HepG2 (cell line): ENCODE data around the gene RBP5. TPM values are rescaled to one million over a fixed set of nuclear protein-coding genes. Genes with fewer than 3 reads are reported as not detected.

Experiments
- ESRRA ChIP-seq: sonication (generic); formaldehyde crosslinking; IDR thresholded peaks from 2 replicates; pipeline ENCODE4 v1.5.1; 2020; ENCODE audit warnings: mild to moderate bottlenecking, low read depth, missing genetic modification reagents
- HNF4G ChIP-seq, 2 experiments: sonication (generic) in 1 of 2; formaldehyde crosslinking in 1 of 2; IDR thresholded peaks; 2 replicates each; pipeline versions ENCODE4 v1.4.0 to v1.6.1; 2011 to 2020; ENCODE audit warnings: borderline replicate concordance in 2 of 2, low read depth in 2 of 2, mild to moderate bottlenecking in 2 of 2, low read length in 1 of 2, missing genetic modification reagents in 1 of 2, moderate library complexity in 1 of 2
- HNRNPH1 ChIP-seq: fragments of 200-400 bp; formaldehyde crosslinking; optimal IDR thresholded peaks from 2 replicates; pipeline ENCODE3; 2017; ENCODE audit warnings: mild to moderate bottlenecking, low read depth, low read length
- HNRNPL ChIP-seq: fragments of 200-400 bp; formaldehyde crosslinking; IDR thresholded peaks from 2 replicates; pipeline ENCODE4 v1.6.1; 2017; ENCODE audit warnings: mild to moderate bottlenecking, low read depth, low read length
- KLF13 ChIP-seq: sonication (generic); formaldehyde crosslinking; IDR thresholded peaks from 2 replicates; pipeline ENCODE4 v1.4.0; 2020; ENCODE audit warnings: mild to moderate bottlenecking, missing genetic modification reagents
- LCORL ChIP-seq, 2 experiments: fragments of 450-650 bp in 1 of 2; sonication (generic) in 1 of 2; formaldehyde crosslinking in 1 of 2; IDR thresholded peaks; 2 replicates each; pipeline versions ENCODE4 v1.5.0 to v1.6.1; 2017 to 2020; ENCODE audit warnings: antibody characterized with exemption in 1 of 2, missing genetic modification reagents in 1 of 2
- MXD1 ChIP-seq: sonication (generic); formaldehyde crosslinking; IDR thresholded peaks from 2 replicates; pipeline ENCODE4 v1.4.0; 2020; ENCODE audit warnings: mild to moderate bottlenecking, missing genetic modification reagents
- PBX3 ChIP-seq: sonication (generic); formaldehyde crosslinking; IDR thresholded peaks from 2 replicates; pipeline ENCODE4 v1.8.1; 2023; ENCODE audit warnings: missing genetic modification reagents, inconsistent platforms, borderline replicate concordance
- TFDP2 ChIP-seq: sonication (generic); formaldehyde crosslinking; IDR thresholded peaks from 2 replicates; pipeline ENCODE4 v1.4.0; 2020; ENCODE audit warnings: missing genetic modification reagents
- YY1 ChIP-seq: IDR thresholded peaks from 2 replicates; pipeline ENCODE4 v1.6.1; 2011; ENCODE audit warnings: low read length, low read depth, moderate library complexity, mild to moderate bottlenecking; ENCODE audit not compliant: insufficient read depth, insufficient replicate concordance
- ZBTB3 ChIP-seq: sonication (generic); formaldehyde crosslinking; IDR thresholded peaks from 2 replicates; pipeline ENCODE4 v1.4.0; 2020; ENCODE audit warnings: low read depth, mild to moderate bottlenecking, moderate library complexity, missing genetic modification reagents, borderline replicate concordance
- ZBTB33 ChIP-seq: sonication (generic); formaldehyde crosslinking; IDR thresholded peaks from 2 replicates; pipeline ENCODE4 v1.4.0; 2020; ENCODE audit warnings: missing genetic modification reagents
- ZBTB46 ChIP-seq: sonication (generic); formaldehyde crosslinking; IDR thresholded peaks from 2 replicates; pipeline ENCODE4 v1.4.0; 2020; ENCODE audit warnings: mild to moderate bottlenecking, missing genetic modification reagents, borderline replicate concordance
- ZFP1 ChIP-seq: IDR thresholded peaks from 2 replicates; pipeline ENCODE4 v1.6.1; 2016
- ZNF101 ChIP-seq: sonication (generic); formaldehyde crosslinking; IDR thresholded peaks from 2 replicates; pipeline ENCODE4 v1.4.0; 2020; ENCODE audit warnings: mild to moderate bottlenecking, low read depth, missing genetic modification reagents, borderline replicate concordance
- ZNF160 ChIP-seq: sonication (generic); formaldehyde crosslinking; IDR thresholded peaks from 2 replicates; pipeline ENCODE4 v1.8.0; 2022; ENCODE audit warnings: mild to moderate bottlenecking, inconsistent platforms, missing genetic modification reagents
- ZNF282 ChIP-seq: fragments of 450-650 bp; IDR thresholded peaks from 2 replicates; pipeline ENCODE4 v1.6.1; 2018; ENCODE audit not compliant: partially characterized antibody
- ZNF326 ChIP-seq: sonication (generic); formaldehyde crosslinking; IDR thresholded peaks from 2 replicates; pipeline ENCODE4 v1.4.0; 2020; ENCODE audit warnings: missing genetic modification reagents, borderline replicate concordance
- ZNF776 ChIP-seq: sonication (generic); formaldehyde crosslinking; IDR thresholded peaks from 2 replicates; pipeline ENCODE4 v1.4.0; 2020; ENCODE audit warnings: mild to moderate bottlenecking, missing genetic modification reagents
- polyA plus RNA-seq, 8 experiments: library from polyadenylated mRNA; depleted of rRNA in 3 of 8; stranded (reverse) in 7 of 8; unstranded in 1 of 8; fragments of >200 nt; fragmentation: Illumina TruSeq in 4 of 8; extraction: Trizol in 4 of 8; gene quantifications; 2 replicates each; pipeline versions ENCODE4 v1.2.1 to v1.2.3, GENCODE V29; 2011 to 2016; ENCODE audit warnings: low read depth in 4 of 8, missing spikeins in 1 of 8, mixed read lengths in 1 of 8; ENCODE audit not compliant: insufficient read depth in 1 of 8
- total RNA-seq, 5 experiments: library from RNA; depleted of rRNA; stranded (reverse); fragments of >200 nt; fragmentation: Illumina TruSeq; extraction: Trizol; gene quantifications; 2 replicates each; pipeline ENCODE4 v1.2.3, GENCODE V29; 2016; ENCODE audit warnings: low read depth in 1 of 5
- TF ChIP-seq, protein P1 (sequence below): sonication (generic); formaldehyde crosslinking; IDR thresholded peaks from 2 replicates; pipeline ENCODE4 v1.5.0; 2020; ENCODE audit warnings: mild to moderate bottlenecking, low read depth, missing genetic modification reagents, borderline replicate concordance

Gene RBP5
- total and polyA plus RNA-seq, 2 of the 13 experiments (the other 11 are each of a cell fraction or from before 2014, with no cell fraction given), result 13.8 to 19.8 TPM

GRCh38 chr12:7108003-7108795, 20.5 kb downstream of the RBP5 start (continued):
- no peak for TF ChIP-seq ZNF776 (CRISPR knock-in tag)
- 0 out of 2 replicates have a peak, but pooled peaks have one; percentile 10 for TF ChIP-seq ZBTB33 (CRISPR knock-in tag)
- TF ChIP-seq, protein P1, sequence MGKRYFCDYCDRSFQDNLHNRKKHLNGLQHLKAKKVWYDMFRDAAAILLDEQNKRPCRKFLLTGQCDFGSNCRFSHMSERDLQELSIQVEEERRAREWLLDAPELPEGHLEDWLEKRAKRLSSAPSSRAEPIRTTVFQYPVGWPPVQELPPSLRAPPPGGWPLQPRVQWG (CRISPR knock-in tag), result no peak
- TF ChIP-seq ZNF101 (CRISPR knock-in tag), result peak; percentile 77; the same call in 1 of the 2 replicates
- TF ChIP-seq MXD1 (CRISPR knock-in tag), result no peak; the same call in 1 of the 2 replicates
- peak; percentile 29 for TF ChIP-seq YY1
- no peak for TF ChIP-seq PBX3
- no peak; the same call in 1 of the 2 replicates for TF ChIP-seq HNF4G (IDR thresholded peaks at IDR 0.05; ENCODE audit: borderline replicate concordance, low read depth, low read length)
- TF ChIP-seq HNF4G (CRISPR knock-in tag; IDR thresholded peaks at IDR 0.05; ENCODE audit: borderline replicate concordance, low read depth), result peak; percentile 49; the same call in 1 of the 2 replicates
- no peak for TF ChIP-seq HNRNPH1
- TF ChIP-seq TFDP2, result peak; percentile 59; the same call in 1 of the 2 replicates
- no peak for TF ChIP-seq ZNF282
- TF ChIP-seq ZBTB3, result peak; percentile 55; the same call in 1 of the 2 replicates
- no peak for TF ChIP-seq KLF13 (CRISPR knock-in tag)
- TF ChIP-seq ESRRA (CRISPR knock-in tag), result no peak
- TF ChIP-seq ZNF160, result no peak
- TF ChIP-seq ZFP1, result no peak; the same call in 1 of the 2 replicates
- peak; percentile 97 for TF ChIP-seq ZBTB46 (CRISPR knock-in tag)
- 0 out of 2 replicates have a peak, but pooled peaks have one; percentile 62 for TF ChIP-seq HNRNPL
- no peak for TF ChIP-seq ZNF326 (CRISPR knock-in tag)
- no peak for TF ChIP-seq LCORL (IDR thresholded peaks at IDR 0.05)
- TF ChIP-seq LCORL (CRISPR knock-in tag; IDR thresholded peaks at IDR 0.05), result peak; percentile 94
